Dedifferentiated amniotic fluid mesenchymal stem cell (primary cell): ENCODE measurements around the gene TGM2.

Experiments
- DNase-seq: peaks from one replicate; pipeline ENCODE4 v3.0.0-alpha.2; 2016; ENCODE audit errors: extremely low spot score

The TGM2 gene

GRCh38 chr20:38092915-38093314, 72.2 kb downstream of the TGM2 start:
- DNase-seq = no peak

DNA sequence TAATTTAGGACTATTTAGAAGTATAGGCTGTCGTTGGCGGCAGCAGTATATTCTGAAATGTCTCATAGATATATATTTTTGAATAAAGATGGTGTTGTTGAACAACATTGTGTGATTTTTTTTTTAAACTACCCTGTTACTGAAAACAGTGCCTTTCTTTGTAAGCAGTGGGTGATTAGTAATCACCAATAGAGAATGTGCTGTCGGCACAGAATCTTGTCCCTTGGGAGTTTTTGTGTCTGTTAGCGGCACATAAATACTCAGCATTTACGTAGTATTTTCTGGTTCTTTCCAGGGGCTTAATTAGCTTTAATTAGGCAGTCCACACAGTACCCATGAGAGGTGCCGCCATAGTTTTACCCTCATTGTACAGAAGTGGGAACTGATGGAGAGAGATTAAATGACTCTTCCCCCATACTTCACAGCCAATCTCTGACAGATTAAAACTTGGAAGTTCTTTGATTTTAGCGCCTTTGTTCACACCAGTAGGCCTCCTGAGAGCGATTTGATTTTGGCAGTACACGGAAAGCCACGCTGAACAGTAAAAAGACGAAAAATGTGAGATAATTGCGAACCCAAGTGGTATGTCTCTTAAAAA, 72.7 kb downstream of the TGM2 start:
- DNase-seq = no peak

GRCh38 chr20:38091441-38092216, 73.4 kb downstream of the TGM2 start:
- DNase-seq = no peak

- DNase-seq = no peak
These were observed 75.0 kb downstream of the TGM2 start for GRCh38 chr20:38090061-38090460.

DNA sequence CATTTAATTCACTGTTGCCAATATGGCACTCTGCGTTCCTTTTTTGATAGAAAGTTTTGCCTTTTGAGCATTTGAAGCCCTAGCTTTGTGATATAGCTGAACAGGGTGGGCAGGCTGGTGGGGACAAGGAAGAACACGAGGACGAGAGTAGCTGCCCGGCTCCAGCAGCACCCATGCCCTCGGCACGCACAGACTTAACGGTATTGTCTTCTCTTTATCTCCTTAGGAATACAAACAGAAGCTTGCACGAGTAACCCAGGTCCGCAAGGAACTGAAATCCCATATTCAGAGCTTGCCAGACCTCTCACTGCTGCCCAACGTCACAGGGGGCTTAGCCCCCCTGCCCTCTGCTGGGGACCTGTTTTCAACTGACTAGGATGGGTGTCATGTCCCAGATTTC, 75.6 kb downstream of the TGM2 start:
- no peak for DNase-seq

DNA sequence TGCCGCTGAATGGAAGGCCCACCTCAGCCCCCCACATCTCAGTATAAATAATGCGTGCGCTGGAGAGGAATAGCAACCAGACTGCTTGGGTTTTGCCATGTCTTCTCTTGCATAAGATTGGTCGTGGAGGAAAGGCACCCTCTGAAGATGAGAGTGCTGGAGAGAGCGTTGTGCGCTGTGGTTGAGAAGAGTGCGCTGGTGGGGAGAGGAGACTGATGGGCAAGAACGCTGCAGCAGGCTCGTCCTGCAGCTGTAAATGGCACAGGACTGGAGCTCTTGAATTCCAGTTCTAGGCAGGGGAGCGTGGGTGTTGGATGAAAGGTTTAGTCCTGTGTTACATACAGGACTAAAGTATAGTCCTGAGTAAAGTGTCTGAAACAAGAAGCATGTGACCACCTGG, 80.0 kb downstream of the TGM2 start:
- no peak for DNase-seq

DNA sequence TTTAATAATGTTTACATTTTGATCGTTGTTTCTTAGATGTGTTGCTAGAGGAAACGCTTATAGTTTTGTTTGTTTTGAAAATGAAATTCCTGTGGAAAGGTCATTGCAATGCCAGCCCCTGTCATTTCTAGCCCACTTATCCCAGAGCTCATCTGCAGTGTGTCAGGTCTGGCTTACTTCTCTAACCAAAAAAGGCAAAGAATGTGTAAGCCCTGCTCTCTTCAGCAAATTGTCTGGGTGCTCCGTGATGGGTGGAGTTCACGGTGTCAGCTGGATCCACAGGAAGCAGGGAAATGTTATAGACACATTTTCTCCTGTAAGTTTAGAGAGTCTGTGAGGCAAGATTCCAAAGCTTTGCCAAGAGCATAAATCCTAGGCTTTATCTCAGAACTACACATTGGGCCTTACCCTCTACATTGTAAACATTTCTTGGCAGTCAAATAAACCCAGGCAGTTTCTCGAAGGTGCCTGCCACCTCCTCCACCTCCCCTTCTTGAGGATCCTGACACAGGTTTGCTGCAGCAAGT, 80.6 kb downstream of the TGM2 start:
- peak; percentile 81 for DNase-seq

- no peak for DNase-seq
These were observed 81.6 kb downstream of the TGM2 start for GRCh38 chr20:38083338-38084048.

DNA sequence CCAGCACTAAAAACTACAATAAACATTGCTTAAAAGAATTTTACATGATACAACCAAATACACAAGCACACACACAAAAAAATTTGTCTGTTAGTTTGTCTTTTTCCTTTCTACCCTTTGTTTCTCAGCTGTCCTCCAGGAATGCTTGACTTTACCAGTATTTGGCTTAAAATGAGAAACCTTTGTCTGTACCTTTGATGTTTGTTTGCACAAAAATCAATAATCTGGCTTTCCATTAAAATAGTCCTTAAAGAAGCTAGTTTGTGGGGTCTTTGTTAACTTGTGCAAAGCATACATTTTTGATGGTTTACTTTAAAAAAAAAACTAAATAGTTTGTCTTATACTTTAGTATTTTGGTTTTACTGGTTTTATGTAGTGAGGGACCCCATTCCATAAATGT, 82.2 kb downstream of the TGM2 start:
- no peak for DNase-seq

DNA sequence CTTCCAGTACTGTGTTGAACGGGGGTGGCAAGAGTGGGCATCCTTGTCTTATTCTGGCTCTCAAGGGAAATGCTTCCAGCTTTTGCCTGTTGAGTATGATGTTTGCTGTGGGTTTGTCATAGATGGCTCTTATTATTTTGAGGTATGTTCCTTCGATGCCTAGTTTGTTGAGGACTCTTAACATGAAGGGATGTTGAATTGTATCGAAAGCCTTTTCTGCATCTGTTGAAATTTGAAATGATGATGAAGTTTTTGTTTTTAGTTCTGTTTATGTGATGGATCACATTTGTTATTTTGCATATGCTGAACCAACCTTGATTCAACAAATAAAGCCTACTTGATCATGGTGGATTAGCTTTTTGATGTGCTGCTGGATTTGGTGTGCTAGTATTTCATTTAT, 83.5 kb downstream of the TGM2 start:
- DNase-seq = no peak

DNA sequence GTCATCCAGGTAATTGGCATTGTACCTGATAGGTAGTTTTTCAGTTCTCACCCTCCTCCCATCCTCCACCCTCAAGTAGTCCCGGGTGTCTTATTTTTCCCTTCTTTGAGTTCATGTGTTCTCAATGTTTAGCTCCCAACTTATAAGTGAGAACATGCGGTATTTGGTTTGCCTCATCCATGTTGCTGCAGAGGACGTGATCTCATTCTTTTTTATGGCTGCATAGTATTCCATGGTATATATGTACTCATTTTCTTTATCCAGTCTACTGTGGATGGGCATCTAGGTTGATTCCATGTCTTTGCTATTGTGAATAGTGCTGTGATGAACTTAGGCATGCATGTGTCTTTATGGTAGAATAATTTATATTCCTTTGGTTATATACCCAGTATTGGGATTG, 85.7 kb downstream of the TGM2 start:
- no peak for DNase-seq

DNA sequence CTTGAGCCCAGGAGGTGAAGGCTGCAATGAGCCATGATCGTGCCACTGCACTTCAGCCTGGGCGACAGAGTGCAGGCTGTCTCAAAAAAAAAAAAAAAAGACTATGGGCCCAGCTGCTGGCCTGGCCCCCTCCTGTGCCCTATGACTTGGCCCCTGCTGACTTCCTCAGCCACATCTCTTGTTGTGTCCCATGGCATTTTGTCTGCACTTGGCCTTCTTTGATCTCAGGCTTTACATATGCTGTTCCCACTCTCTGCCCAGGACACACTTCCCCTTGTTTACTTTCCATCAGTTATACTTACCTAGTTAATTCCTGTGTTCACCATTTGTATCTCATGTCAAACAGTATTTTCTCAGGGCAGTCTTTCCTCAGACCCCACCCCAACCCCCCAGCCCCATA, 87.0 kb downstream of the TGM2 start:
- DNase-seq = no peak
